Coronary artery (tissue), 2 donors: Measurements from ENCODE around the gene C3orf18.

Source experiments
- DNase-seq: peaks from one replicate; pipeline ENCODE4 v3.0.0-alpha.2; 2017; ENCODE audit warnings: low spot score
- H3K27ac ChIP-seq, 2 donors: fragments of 200-600 bp; sonication (generic); one replicate each; pipeline ENCODE4 v1.5.1; 2016 to 2019
- H3K4me3 ChIP-seq: fragments of 200-600 bp; sonication (generic); 2 replicates; pipeline ENCODE4 v1.5.1; 2016; ENCODE audit warnings: mild to moderate bottlenecking, moderate library complexity
- TF ChIP-seq, protein P1 (sequence below): fragments of 200-600 bp; sonication (generic); IDR thresholded peaks from one replicate; pipeline ENCODE4 v1.5.1; 2019; ENCODE audit warnings: antibody characterized with exemption

The C3orf18 gene

GRCh38 chr3:50577348-50577747 lies 9.8 kb upstream of the C3orf18 start:
- Histone ChIP-seq H3K4me3 (no peak overlapping the region), H3K27ac (no peak overlapping the region)
- DNase-seq = no peak
- TF ChIP-seq, protein P1, sequence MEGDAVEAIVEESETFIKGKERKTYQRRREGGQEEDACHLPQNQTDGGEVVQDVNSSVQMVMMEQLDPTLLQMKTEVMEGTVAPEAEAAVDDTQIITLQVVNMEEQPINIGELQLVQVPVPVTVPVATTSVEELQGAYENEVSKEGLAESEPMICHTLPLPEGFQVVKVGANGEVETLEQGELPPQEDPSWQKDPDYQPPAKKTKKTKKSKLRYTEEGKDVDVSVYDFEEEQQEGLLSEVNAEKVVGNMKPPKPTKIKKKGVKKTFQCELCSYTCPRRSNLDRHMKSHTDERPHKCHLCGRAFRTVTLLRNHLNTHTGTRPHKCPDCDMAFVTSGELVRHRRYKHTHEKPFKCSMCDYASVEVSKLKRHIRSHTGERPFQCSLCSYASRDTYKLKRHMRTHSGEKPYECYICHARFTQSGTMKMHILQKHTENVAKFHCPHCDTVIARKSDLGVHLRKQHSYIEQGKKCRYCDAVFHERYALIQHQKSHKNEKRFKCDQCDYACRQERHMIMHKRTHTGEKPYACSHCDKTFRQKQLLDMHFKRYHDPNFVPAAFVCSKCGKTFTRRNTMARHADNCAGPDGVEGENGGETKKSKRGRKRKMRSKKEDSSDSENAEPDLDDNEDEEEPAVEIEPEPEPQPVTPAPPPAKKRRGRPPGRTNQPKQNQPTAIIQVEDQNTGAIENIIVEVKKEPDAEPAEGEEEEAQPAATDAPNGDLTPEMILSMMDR = no peak

- TF ChIP-seq, protein P1 = no peak
- Histone ChIP-seq H3K4me3 (no peak overlapping the region), H3K27ac (no peak overlapping the region)
- no peak for DNase-seq
These were observed 7.8 kb upstream of the C3orf18 start for GRCh38 chr3:50575372-50575771.

DNA sequence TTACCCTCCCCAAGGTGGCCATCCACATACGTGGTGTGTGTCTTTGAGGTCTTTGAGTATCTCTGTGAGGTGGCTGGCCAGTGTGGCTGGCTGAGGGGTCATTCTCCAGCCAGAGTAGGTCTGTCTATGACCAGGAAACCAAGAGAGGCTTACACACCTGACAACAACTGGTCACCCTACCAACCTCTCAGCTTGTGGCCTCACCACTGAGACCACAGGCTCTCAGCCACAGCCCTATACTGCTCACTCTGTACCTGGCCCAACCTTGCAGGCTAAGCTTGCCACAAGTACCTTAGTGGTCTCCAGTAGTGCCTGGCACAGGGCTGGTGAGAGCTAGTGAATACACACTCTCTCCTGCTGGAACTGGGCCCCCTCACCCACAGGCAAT lies 6.9 kb upstream of the C3orf18 start:
- no peak overlapping the region for H3K4me3 ChIP-seq
- TF ChIP-seq, protein P1 = no peak
- no peak overlapping the region for H3K27ac ChIP-seq
- no peak for DNase-seq

- H3K27ac ChIP-seq = no peak overlapping the region
- TF ChIP-seq, protein P1 = no peak
- H3K4me3 ChIP-seq = no peak overlapping the region
- DNase-seq = no peak
These were observed 6.3 kb upstream of the C3orf18 start for GRCh38 chr3:50573566-50574443.

GRCh38 chr3:50572801-50573371 lies 5.3 kb upstream of the C3orf18 start:
- Histone ChIP-seq H3K4me3 (no peak overlapping the region), H3K27ac (peak overlapping the region in 1 of 2 donors; percentile 25)
- DNase-seq = no peak
- TF ChIP-seq, protein P1 = no peak

DNA sequence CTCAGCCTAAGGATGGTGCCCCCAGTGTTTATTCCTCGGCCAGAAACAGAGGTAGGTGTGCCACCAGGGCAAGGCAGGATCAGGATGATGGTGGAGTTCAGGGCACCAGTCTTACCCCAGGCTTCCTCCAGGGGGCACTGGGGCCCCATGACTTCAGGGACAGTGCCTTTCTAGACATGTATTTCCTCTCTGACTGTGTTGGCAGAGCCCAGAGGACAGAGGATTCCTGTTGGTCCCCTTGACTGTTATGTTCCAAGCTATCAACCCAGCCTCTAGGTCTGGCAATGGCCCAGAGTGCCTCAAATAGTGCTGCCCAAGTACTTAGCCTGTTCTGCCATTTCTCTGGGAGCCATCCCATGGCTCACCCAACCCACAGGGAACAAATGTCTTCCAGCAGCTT lies 4.6 kb upstream of the C3orf18 start:
- peak; percentile 80 for DNase-seq
- TF ChIP-seq, protein P1 = peak; percentile 85
- Histone ChIP-seq H3K4me3 (no peak overlapping the region), H3K27ac (peak overlapping the region in 1 of 2 donors; percentile 25)

- TF ChIP-seq, protein P1 = no peak
- Histone ChIP-seq H3K27ac (no peak overlapping the region), H3K4me3 (no peak overlapping the region)
- DNase-seq = no peak
These were observed 3.9 kb upstream of the C3orf18 start for GRCh38 chr3:50571486-50571885.
